Retinal pigment epithelial cell (primary cell): Measurements from ENCODE around the gene PTPRC.

Experiments
- DNase-seq: peaks from one replicate; pipeline ENCODE4 v3.0.0-alpha.2; 2010; ENCODE audit warnings: low read depth
- H3K4me3 ChIP-seq: 2 replicates; pipeline ENCODE4 v1.5.1; 2011; ENCODE audit warnings: mild to moderate bottlenecking, low read length, control low read depth, moderate library complexity
- TF ChIP-seq, protein P1 (sequence below): conservative IDR thresholded peaks from 2 replicates; pipeline ENCODE4 v1.5.1; 2011; ENCODE audit warnings: low read depth, low read length, control low read depth, inconsistent platforms

PTPRC gene

DNA sequence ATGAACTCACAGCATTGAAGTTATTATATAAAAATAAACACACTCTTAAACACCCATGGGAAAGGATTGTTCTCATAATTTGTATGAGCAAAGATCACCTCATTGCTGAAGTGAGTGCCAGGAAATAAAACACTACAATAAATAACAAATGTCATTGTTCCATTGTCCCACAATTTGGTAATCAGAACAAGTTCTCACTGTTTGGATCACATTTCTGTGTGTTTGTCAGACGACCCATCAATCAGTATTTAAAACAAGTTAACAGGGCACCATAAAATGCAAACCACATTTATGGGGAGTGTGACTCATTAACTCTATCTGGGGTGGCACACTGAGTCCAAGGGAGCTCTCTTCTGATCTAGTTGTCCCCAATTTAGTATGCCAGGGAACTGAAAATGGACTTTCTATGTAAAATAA lies 124.5 kb downstream of the PTPRC start:
- DNase-seq: no peak
- no peak overlapping the region for H3K4me3 ChIP-seq
- TF ChIP-seq, protein P1, sequence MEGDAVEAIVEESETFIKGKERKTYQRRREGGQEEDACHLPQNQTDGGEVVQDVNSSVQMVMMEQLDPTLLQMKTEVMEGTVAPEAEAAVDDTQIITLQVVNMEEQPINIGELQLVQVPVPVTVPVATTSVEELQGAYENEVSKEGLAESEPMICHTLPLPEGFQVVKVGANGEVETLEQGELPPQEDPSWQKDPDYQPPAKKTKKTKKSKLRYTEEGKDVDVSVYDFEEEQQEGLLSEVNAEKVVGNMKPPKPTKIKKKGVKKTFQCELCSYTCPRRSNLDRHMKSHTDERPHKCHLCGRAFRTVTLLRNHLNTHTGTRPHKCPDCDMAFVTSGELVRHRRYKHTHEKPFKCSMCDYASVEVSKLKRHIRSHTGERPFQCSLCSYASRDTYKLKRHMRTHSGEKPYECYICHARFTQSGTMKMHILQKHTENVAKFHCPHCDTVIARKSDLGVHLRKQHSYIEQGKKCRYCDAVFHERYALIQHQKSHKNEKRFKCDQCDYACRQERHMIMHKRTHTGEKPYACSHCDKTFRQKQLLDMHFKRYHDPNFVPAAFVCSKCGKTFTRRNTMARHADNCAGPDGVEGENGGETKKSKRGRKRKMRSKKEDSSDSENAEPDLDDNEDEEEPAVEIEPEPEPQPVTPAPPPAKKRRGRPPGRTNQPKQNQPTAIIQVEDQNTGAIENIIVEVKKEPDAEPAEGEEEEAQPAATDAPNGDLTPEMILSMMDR: no peak

DNA sequence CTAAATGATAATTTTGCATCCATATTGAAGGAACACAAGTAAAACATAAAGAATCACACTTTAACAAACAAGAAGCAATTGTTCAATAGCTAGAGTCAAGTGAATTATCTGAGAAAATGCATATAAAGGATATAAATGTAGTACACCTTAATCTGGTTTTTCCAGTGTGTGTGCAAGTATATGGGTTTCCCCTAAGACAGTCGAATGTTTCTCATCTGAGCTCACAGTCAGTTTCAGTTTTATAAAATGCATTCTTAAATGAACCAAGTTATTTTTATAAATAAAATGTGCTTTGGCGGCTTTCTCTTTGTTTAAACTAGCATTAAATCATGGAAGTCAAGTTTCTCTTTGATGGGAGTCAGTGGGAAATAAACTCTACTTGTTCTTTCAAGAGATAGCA lies 125.9 kb downstream of the PTPRC start:
- no peak overlapping the region for H3K4me3 ChIP-seq
- TF ChIP-seq, protein P1: no peak
- DNase-seq: no peak

DNA sequence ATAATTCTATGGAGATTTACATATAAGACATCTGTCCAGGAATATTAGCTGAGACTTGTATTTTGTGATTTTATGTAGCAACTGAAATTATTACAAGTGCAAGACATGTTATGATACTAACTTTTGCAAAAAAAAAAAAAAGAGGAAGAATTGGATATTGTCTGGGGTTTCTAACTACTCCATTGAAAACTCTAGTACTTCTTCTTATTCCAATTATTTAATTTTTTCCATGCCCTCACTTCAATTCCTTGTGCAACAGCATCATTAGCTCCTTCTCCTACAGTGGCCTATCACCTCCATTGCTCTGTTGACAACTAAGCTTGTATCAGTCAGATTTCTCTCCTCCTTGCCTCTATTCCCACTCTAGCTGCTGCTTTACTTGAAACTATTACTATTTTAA lies 126.6 kb downstream of the PTPRC start:
- no peak for DNase-seq
- H3K4me3 ChIP-seq: no peak overlapping the region
- TF ChIP-seq, protein P1: no peak

DNA sequence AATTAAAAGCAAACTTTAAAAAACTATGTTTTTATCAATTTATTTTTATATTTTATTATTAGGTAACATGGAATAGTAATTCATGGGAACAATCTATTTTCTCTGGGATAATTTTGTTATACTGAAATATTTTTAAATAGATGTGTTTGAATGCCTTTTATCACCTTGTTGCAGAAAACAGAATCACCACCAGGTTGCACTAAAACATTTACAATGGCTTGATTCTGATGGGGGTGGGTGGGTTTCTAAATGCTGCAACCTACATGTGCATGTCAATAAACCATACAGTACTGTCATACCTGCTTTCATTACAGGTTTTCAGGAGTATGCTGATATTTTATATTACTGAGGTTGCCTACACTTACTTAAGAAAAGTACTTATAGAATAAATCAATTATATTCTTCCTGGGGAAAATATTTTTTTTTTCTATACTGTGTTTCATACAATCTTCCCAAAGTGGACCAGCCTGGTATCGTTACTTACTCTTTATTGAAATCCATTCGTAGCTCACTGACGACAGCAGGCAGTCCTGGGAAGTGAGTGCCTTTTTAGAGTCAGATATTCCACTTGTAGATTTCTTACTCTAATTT lies 132.8 kb downstream of the PTPRC start:
- TF ChIP-seq, protein P1: peak; percentile 67
- no peak for DNase-seq
- H3K4me3 ChIP-seq: no peak overlapping the region

DNA sequence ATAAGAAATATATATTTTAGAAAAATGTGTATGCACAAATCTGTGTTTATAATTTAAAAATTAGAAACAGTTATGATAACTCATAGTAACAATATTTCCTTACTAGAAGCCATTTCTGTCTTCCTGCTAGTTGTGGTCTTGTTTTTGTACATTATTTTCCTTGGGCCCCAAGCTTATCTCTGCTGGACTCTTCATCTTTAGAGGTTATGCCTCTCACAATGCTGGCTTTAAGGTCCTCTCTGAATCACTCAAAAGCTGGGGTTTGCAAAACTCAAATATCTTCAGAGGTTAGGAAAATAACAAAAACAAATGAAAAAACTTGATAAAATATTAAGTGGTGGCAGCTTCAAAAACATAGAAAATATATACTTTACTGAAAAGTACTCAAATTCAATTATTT lies 133.8 kb downstream of the PTPRC start:
- TF ChIP-seq, protein P1: no peak
- H3K4me3 ChIP-seq: no peak overlapping the region
- DNase-seq: no peak

DNA sequence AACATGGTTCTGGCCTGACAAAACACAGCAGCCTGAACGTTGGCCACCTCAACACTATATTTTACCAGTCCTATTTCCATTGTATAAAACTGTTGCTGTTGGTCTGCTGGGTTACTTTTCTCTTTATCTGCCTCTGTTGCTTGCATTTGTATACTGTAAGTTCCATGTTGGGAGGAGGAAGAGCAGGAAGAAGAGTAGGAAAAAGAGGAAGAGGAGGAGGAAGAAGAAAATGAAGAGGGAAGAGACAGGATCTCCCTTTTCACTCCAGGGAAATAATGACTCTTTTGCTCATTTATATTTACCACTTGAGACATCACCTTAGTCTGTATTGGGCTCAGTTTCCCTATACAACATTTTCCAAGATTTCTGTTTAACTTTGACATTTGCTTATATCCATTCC lies 134.2 kb downstream of the PTPRC start:
- TF ChIP-seq, protein P1: no peak
- DNase-seq: no peak
- no peak overlapping the region for H3K4me3 ChIP-seq

DNA sequence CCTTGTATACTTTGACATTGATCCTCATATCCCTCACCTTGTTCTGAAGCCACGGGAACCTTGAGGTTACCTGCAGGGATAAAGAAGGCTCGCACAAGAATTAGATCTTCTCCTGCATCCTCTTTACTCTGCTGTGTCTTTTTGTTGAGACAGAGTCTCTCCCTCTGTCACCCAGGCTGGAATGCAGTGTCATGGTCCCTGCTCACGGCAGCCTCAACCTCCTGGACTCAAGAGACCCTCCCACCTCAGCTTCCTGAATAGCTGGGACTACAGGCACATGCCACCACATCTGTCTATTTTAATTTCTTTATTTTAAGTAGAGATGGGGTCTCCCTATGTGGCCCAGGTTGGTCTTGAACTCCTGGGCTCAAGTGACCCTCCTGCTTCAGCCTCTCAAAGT lies 134.7 kb downstream of the PTPRC start:
- DNase-seq: no peak
- TF ChIP-seq, protein P1: no peak
- no peak overlapping the region for H3K4me3 ChIP-seq
